Transverse colon (tissue), 4 donors: ENCODE data around the gene HK2. TPM values are rescaled to one million over a fixed set of nuclear protein-coding genes. Genes with fewer than 3 reads are reported as not detected.
"Not testable (repeated sequence)": the region's sequence is repeated elsewhere in the genome, so short reads cannot be mapped to it uniquely, and the experiment has no call there.

ENCODE experiments used
- DNase-seq: peaks from one replicate; pipeline ENCODE4 v3.0.0-alpha.2; 2019
- H3K27ac ChIP-seq, 4 donors: fragments of 200-600 bp; sonication (generic); 2 replicates each; pipeline ENCODE4 v1.5.1; 2016 to 2018; ENCODE audit warnings: inconsistent platforms in 4 of 4
- H3K27me3 ChIP-seq: fragments of 200-600 bp; sonication (generic); 2 replicates; pipeline ENCODE4 v1.5.1; 2017; ENCODE audit warnings: inconsistent platforms
- H3K36me3 ChIP-seq, 4 donors: fragments of 200-600 bp; sonication (generic); 2 replicates each; pipeline ENCODE4 v1.5.1; 2017 to 2019; ENCODE audit warnings: inconsistent platforms in 4 of 4
- H3K4me1 ChIP-seq, 4 donors: fragments of 200-600 bp; sonication (generic); 2 replicates each; pipeline ENCODE4 v1.5.1; 2017 to 2020; ENCODE audit warnings: inconsistent platforms in 4 of 4
- H3K4me3 ChIP-seq, 4 donors: fragments of 200-600 bp; sonication (generic); 1 replicate in 1 of 4; 2 replicates in 3 of 4; pipeline versions ENCODE4 v1.5.1 to v1.6.1; 2017 to 2019; ENCODE audit warnings: inconsistent platforms in 4 of 4
- H3K9me3 ChIP-seq, 2 donors: fragments of 200-600 bp; sonication (generic); 2 replicates each; pipeline ENCODE4 v1.5.1; 2017 to 2019; ENCODE audit warnings: inconsistent platforms in 2 of 2
- EP300 ChIP-seq: sonication (generic); formaldehyde crosslinking; IDR thresholded peaks from one replicate; pipeline ENCODE4 v1.6.1; 2017; ENCODE audit warnings: antibody characterized with exemption, low read depth
- POLR2A ChIP-seq: fragments of 450-650 bp; IDR thresholded peaks from one replicate; pipeline ENCODE4 v1.6.1; 2016; ENCODE audit warnings: antibody characterized with exemption, mild to moderate bottlenecking, moderate library complexity
- POLR2AphosphoS5 ChIP-seq, 3 donors: sonication (generic); formaldehyde crosslinking; IDR thresholded peaks; one replicate each; pipeline ENCODE4 v1.6.1; 2016; ENCODE audit warnings: antibody characterized with exemption in 3 of 3
- WGBS, 2 donors: methylation state at CpG; one replicate each; pipeline ENCODE4 v1.1.5; 2018; ENCODE audit warnings: low coverage in 1 of 2; 5-methylcytosine and 5-hydroxymethylcytosine counted together
- in situ Hi-C, 4 donors: fragments of 200-750 bp; cut with MboI; loops; one replicate each; pipeline versions ENCODE4 v1.15.0 to v1.15.1; 2017; ENCODE audit warnings: low sequenced_read_pairs in 3 of 4, low pct_ligation_motif_present in 1 of 4, low pct_unique_long_range_greater_than_20kb in 1 of 4
- intact Hi-C: fragments of 100-400 bp; cut with DNase I; formaldehyde crosslinking; loops from one replicate; pipeline ENCODE4 v1.15.1; 2023; ENCODE audit warnings: low total_unique reads
- total RNA-seq, 4 donors: library from RNA; depleted of rRNA; stranded (reverse); fragments of >200 nt; gene quantifications; one replicate each; pipeline ENCODE4 v1.1.0, GENCODE V29; 2016
- TF ChIP-seq, protein P1 (sequence below), 5 experiments: fragments of 200-600 bp in 3 of 5; fragments of 450-650 bp in 2 of 5; sonication (generic) in 3 of 5; IDR thresholded peaks; 1 replicate in 2 of 5; 2 replicates in 3 of 5; pipeline ENCODE4 v1.5.1; 2016 to 2017; ENCODE audit warnings: antibody characterized with exemption in 5 of 5, inconsistent platforms in 3 of 5, mild to moderate bottlenecking in 2 of 5, moderate library complexity in 1 of 5

The HK2 gene
- total RNA-seq, 4 donors from 2014 or later, result 104 to 175 (median 131) TPM

DNA sequence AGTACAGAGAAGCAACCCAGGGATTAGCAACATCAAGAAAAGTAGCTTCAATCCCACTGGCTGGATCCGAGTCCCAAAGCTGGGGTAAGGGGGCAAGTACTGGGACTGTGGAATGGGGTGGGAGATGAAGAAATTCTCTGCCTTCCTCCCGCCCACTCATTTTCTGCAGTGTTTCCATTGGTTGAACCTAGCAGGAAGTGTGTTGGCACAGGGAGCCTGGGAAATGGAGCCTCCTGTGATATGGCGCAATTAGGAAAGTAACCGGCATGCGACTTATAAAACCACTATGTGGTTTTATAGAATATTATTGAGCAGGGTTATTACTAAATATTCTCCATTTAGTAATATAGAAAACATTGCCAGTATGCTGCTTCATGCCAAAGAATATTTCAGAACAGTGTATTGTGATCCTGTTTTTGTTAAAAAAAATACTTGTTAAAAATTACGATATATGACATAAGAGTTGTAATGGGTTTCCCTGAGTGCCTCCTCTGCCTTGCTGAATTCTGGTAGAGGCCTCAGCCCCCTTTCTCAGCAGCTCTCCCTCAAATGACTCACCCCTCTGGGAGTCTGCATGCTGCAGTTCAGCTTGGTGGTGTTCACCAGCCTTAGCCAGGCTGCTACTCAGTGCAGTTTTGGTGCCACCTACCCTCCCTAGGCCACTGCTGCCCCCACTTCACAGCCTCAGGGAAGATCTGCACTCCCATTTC lies 60.5 kb downstream of the HK2 start:
- WGBS, 2 donors, result 94 to 100% methylated on average over 6 of the region's 6 CpGs
- TF ChIP-seq POLR2A (no peak), POLR2AphosphoS5 (IDR thresholded peaks at IDR 0.05) (no peak), EP300 (no peak)
- TF ChIP-seq, protein P1, sequence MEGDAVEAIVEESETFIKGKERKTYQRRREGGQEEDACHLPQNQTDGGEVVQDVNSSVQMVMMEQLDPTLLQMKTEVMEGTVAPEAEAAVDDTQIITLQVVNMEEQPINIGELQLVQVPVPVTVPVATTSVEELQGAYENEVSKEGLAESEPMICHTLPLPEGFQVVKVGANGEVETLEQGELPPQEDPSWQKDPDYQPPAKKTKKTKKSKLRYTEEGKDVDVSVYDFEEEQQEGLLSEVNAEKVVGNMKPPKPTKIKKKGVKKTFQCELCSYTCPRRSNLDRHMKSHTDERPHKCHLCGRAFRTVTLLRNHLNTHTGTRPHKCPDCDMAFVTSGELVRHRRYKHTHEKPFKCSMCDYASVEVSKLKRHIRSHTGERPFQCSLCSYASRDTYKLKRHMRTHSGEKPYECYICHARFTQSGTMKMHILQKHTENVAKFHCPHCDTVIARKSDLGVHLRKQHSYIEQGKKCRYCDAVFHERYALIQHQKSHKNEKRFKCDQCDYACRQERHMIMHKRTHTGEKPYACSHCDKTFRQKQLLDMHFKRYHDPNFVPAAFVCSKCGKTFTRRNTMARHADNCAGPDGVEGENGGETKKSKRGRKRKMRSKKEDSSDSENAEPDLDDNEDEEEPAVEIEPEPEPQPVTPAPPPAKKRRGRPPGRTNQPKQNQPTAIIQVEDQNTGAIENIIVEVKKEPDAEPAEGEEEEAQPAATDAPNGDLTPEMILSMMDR (IDR thresholded peaks at IDR 0.05), result no peak
- H3K4me3 ChIP-seq, result no peak overlapping the region
- no peak for DNase-seq
- H3K27ac ChIP-seq, result no peak overlapping the region
- no peaks in the 10 kb centered on the region for H3K27me3 ChIP-seq
- H3K4me1 ChIP-seq, result no peaks in the 10 kb centered on the region
- intact Hi-C loops, result no loop called here
- in situ Hi-C loops, result no loop called here
- peaks cover 0 to 16% (median 0%) of the 10 kb centered on the region in 4 donors for H3K36me3 ChIP-seq
- no peaks in the 10 kb centered on the region for H3K9me3 ChIP-seq

DNA sequence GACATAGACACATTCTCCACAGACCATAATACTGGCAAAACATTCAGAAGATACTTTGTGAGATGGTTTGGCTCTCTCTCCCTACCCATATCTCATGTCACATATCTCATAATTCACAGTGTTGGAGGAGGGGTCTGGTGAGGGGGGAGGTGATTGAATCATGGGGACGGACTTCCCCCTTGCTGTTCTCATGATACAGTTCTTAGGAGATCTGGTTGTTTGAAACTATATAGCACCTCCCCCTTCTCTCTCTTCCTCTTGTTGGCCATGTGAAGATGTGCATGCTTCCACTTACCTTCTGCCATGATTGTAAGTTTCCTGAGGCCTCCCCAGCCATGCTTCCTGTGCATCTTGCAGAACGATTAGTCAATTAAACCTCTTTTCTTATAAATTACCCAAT lies 61.1 kb downstream of the HK2 start:
- intact Hi-C loops (no loop called here), in situ Hi-C loops (no loop called here)
- 81 to 100% methylated on average over 1 to 2 of the region's 2 CpGs for WGBS, 2 donors
- TF ChIP-seq, protein P1 (IDR thresholded peaks at IDR 0.05), result no peak
- TF ChIP-seq EP300 (no peak), POLR2AphosphoS5 (IDR thresholded peaks at IDR 0.05) (no peak), POLR2A (no peak)
- no peak for DNase-seq
- H3K4me1 ChIP-seq, result no peaks in the 10 kb centered on the region
- peaks cover 0 to 12% (median 0%) of the 10 kb centered on the region in 4 donors for H3K36me3 ChIP-seq
- no peak overlapping the region for H3K4me3 ChIP-seq
- no peaks in the 10 kb centered on the region for H3K27me3 ChIP-seq
- no peaks in the 10 kb centered on the region for H3K9me3 ChIP-seq
- H3K27ac ChIP-seq, result no peak overlapping the region

DNA sequence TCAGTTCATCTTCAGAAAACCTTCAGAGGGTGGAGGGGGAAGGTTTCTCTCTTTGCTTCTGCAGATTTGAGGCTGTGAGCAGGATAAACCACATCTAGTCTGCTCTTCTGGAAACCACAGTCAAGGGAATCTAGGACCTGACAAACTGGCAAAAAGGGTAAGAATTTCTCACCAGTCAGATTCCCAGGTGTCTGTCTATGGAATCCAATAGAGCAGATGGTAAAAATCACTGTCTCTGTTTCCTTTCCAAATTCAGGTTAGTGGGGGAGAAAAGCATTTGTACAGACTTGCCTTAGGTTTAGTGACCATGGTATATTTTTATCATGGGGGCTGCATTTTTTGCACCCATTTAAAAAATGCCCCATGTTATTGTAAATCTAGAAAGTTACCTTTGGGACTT lies 62.3 kb downstream of the HK2 start:
- H3K9me3 ChIP-seq, result no peaks in the 10 kb centered on the region
- intact Hi-C loops, result no loop called here
- H3K4me3 ChIP-seq, result no peak overlapping the region
- DNase-seq, result no peak
- in situ Hi-C loops, result no loop called here
- TF ChIP-seq, protein P1 (IDR thresholded peaks at IDR 0.05), result no peak
- TF ChIP-seq POLR2AphosphoS5 (IDR thresholded peaks at IDR 0.05) (no peak), POLR2A (no peak), EP300 (no peak)
- H3K4me1 ChIP-seq, result no peaks in the 10 kb centered on the region
- no peaks in the 10 kb centered on the region for H3K27me3 ChIP-seq
- H3K36me3 ChIP-seq, result no peaks in the 10 kb centered on the region
- H3K27ac ChIP-seq, result no peak overlapping the region

DNA sequence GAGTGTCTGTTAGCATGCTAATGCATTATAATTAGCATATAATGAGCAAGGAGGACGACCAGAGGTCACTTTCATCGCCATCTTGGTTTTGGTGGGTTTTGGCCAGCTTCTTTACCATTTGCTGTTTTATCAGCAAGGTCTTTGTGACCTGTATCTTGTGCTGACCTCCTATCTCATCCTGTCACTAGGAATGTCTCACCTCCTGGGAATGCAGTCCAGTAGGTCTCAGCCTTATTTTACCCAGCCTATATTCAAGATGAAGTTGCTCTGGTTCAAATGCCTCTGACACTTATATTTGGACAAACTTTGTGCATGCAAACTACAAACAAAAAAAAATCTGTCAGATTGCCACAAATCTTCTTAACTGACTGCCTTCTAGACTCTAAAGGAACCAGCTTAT lies 66.3 kb downstream of the HK2 start:
- H3K27ac ChIP-seq, H3K36me3 ChIP-seq, H3K9me3 ChIP-seq, H3K4me1 ChIP-seq, intact Hi-C loops, H3K4me3 ChIP-seq, DNase-seq, H3K27me3 ChIP-seq: not testable (repeated sequence)
- in situ Hi-C loops, result loop anchor here (25.0 kb wide), 2 partner anchors 512 to 712 kb away; no protein-coding TSS in a partner anchor
- WGBS, 2 donors, result 84% methylated on average over 2 of the region's 2 CpGs; no CpG with 5 or more reads in 1 of the 2 donors
